Measurements from ENCODE around the gene EVI5.
A peak's percentile ranks its signal among the peaks of the same experiment; 100 is the strongest.

EVI5 gene

DNA sequence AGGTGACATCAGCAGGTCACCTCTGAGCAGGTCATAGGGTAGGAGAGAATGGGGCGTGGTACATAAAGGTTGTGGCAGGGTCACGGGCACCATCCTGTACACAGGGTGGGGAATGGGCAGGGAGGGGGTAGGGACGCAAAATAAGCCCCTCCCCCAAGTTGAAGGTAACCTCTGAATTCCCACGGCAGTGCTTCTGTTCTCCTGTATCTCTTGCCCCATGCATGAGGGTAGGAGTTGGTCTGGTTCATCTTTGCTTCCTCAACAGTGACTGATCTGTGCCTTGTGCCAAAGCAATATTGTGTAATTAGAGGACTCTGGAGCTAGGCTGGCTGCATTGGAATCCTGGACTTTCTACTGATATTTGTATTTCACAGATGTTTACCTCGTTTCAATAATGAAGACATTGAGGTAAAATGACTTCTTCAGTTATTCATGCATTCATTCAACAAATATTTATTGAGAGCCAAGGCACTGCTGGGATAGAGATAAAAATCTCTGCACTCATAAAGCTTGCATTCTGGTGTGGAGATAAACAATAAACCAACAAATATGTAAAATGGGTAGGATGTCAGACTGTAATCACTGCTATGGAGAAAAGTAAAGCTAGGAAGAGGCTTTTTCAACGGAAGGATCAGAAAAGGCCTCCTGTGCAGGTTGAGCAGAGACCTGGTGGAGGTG lies 279.8 kb downstream of the EVI5 start:
- peak in 1 of 2 donors; percentile 13 for DNase-seq

DNA sequence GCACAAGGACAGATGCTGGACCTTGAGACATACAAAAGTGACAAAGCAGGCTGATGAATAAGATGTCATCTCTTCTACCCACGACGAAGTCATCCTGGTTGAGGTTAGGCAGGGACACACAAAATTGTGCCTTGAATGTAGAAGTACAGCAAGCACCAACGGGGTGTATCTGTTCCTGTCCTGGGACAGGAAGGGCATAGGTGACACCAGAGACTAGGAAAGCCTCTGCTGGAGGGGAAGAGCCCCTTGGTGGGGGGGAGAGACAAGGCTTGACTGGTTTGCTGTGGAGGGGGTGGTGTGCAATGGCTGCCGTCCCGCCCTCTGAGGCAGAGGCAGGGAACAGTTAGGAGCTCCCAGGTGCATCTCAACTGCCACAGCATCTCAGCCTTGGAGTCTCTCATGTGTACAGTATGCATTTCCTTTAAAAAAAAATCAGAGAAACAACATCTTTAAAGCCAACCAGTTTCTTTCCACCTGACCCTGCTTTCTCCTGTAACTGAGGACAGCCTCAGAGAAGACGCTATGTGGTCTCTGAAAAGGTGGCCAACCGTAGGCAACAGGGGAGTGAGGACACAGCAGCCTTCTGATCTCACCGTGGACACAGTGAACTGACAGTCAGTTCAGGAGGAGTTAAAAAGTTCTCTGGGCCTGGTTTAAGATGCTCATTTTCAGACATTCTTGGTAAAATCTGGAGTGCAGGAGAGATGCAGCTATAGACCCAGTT lies 280.5 kb downstream of the EVI5 start:
- DNase-seq = peak in 1 of 2 donors; percentile 21

DNA sequence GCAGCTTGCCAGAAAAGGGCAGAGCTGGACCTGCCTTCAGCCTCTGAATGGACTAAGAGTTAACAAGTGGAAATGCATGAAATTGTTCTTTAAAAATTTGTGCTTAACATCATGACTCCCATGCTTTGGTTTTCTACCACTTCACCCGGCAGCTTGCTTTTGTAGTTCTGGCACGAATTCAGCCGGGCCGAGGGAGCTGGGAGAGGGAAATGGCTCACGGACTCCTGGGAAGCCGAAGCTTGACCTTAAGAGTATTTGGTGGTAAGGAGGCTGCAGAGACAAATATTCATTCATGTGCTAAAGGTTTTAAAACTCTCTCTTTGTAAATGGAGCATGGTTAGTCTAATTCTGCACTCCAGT lies 281.0 kb downstream of the EVI5 start:
- no peak for DNase-seq

DNA sequence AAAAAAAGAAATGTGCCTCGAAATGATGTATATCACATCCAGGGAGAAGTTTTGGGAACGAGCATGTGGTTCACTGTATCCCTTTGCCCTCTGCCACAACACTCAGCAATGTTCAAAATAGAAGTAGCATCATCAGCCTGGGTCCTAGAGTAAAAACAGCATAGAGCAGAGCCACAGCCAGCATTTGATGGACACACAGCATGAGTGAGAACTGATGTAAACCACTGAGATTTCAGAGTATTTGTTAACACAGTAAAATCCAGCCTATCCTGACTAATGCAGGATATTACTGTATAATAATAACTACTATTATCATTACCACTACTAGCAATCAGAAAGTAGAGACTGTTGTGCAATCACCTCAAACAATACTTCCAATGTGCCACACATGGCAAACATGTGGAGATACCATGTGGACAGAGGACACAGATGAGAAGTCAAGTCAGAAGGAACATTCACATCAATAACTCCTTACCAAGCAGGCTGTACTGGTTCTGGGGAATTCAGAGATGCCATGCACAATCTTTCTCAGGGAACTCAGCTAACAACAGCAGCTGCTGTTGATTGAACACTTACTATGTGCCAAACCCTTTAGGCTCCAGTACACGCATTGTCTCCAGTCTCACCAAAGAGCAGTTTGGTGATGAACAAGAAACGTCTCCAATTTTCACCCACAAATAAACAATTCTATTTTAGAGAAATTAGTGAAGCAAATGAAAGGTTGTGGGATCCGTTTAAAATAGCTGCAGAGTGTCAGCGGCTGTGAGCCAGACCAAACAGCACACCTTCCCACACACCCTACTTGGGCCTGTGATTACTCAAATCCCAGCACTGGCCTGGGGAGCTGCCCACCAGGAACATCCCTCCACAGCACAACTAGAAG lies 281.6 kb downstream of the EVI5 start:
- DNase-seq = no peak

DNA sequence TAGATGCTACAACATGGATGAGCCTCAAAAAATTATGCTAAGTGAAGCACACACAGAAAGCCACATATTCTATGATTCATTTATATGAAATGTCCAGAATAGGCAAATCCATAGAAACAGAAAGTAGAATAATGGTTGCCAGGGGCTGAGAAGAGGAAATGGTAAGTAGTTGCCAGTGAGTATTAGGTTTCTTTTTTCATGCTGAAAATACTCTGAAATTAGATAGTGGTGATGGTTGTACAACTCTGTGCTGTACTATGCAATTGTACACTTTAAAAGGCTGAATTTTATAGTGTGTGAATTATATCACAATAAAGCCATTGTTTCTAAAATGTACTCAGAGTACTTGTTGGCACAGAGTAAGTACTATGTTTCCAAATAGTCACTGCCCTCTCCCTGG lies 282.7 kb downstream of the EVI5 start:
- DNase-seq = peak; percentile 25 to 39

DNA sequence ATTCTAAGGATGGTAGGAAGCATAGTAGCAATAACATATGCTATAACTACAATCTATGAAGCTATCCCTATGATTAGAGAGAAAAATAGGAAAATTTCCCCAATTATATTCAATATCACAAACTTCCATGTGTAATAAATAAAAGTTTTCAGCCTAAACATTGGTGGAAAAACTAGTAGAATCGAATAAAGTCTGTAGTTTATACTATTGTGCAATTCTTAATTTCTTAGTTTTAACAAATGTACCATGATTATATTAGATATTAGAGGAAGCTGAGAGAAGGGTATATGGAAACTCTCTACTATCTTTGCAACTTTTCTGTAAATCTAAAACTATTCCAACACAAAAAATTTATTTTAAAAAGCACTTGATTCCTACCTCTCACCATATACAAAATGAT lies 284.4 kb downstream of the EVI5 start:
- DNase-seq = no peak

DNA sequence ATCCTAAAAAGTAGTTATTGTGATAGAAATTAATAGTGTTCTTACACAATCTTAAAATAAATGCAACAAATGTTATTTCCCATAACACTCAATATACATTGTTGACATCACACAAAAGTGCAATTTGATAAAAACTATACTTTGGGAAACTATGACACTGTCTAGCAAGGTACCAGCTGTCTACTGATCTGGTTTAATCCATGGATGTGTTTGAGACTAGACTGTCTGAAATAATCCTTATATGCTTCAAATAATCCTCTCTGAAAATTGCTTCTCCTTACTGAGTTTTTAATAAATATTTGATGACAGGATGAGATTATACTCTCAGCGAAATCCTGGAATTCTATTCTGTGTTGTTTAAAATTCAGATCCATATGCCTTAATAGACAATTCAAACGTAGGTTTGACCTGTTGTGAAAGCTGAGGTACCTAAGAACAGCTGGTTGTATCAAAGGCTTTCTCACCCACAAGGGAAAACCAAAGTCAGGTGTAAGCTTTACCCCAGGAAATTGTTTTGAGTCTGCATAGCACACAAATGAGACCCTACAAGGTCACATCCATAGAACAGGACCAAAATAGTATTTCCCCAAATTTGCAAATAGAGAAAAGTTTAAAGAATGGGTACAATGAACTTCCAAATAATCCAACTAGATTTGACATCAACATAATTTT lies 289.4 kb downstream of the EVI5 start:
- no peak for DNase-seq

DNA sequence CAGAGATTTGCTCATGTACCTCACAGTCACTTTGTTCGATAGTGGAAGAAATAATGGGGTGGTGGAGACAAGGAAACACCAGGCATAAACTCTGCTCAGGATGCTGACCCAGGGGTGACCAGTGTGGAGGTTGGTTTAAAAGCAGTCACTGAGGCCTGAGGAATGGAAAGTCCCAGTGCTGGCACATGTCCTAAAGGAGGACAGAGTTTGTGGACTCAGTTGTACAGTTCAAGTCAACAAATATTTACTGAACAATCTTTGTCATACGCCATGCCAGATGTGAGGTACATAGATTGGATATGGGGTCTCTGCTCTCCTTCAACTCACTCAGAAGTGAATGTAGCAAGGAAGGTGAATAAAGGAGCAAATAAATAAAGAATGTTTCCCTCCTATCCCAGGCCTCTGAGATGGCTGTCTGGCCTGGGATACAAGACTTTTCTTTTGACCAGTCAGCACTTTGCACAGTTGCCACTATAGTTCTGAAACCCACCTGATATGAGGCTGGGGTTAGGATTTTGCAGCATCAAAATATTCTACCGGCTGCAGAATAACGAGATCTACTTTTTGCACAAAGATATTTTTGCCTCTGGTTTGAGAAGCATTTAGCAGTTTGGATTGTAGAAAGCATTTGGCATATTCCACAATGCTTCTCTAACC lies 290.3 kb downstream of the EVI5 start:
- no peak for DNase-seq

DNA sequence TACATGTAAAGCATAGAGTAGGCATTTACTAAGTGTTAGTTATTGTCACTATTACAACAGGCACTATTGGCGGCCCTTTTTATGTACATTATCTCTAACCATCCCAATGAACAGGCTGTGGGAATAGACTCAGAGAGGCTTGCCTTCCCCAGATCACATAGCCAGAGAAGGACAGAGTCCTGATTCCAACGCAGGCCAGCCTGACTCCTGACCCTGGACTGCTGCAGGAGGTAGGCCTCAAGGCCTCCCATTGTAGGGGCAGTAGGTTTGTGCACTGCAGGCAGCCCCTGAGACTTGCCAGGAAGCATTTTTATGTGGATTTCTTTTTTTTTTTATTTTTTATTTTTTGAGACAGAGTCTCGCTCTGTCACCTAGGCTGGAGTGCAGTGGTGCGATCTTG lies 291.8 kb downstream of the EVI5 start:
- DNase-seq = no peak

DNA sequence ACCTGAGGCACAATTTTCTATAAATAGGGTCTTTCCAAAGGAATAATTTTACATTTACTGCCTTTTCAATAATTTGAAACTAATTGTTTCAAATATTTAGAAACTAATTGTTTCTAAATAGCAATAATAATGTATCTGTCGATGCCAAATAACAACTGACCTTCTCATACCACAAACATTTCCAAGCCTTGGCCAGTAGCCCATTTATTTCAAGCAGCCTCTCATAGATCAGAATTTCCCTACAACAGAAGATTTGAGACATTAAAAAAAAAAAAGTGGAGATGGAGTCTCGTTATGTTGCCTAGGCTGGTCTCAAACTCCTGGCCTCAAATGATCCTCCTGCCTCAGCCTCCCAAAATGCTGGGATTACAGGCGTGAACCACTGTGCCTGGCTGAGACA lies 296.1 kb downstream of the EVI5 start:
- no peak for DNase-seq

DNA sequence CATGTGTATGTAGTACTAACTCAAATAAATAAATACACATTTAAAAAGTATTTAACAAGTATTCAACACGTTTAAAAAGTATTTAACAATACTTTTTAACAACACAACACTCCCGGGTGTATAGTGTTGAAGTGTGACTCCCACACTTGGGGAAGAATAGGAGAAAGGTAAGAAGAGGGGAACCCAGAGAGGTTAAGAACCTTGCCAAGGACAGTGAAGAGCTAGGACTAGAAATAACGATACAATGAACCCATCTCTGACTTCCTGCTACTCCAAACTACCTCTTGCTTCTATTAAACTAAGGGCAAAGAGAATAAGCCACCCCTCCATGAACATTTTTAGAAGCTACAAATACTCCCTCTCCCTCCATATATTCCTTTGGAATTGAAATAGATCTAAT lies 296.5 kb downstream of the EVI5 start:
- DNase-seq = no peak

DNA sequence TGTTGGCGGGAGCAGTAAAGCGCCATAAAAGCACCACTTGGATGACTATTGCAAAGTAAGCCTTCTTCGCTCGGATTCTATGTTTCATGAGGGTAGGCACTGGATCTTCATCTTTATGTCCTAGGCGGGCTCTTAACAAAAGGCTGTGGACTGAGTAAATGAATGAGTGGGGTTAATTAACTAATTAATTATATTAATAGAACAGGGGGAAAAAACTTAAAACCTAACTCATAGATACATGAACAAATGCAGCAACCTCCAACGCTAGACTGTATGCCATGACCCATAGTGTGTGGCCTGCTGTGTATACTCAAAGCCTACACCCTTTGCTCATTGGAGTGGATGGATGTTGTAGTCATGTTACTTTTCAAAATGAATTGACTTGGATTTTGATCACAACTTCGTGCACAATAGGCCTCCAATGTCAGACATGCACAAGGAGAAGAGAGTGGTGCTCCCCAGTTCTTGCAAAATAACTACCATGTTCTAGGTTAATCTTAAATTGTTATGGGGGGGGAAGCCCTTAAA lies 297.8 kb downstream of the EVI5 start:
- no peak for DNase-seq

DNA sequence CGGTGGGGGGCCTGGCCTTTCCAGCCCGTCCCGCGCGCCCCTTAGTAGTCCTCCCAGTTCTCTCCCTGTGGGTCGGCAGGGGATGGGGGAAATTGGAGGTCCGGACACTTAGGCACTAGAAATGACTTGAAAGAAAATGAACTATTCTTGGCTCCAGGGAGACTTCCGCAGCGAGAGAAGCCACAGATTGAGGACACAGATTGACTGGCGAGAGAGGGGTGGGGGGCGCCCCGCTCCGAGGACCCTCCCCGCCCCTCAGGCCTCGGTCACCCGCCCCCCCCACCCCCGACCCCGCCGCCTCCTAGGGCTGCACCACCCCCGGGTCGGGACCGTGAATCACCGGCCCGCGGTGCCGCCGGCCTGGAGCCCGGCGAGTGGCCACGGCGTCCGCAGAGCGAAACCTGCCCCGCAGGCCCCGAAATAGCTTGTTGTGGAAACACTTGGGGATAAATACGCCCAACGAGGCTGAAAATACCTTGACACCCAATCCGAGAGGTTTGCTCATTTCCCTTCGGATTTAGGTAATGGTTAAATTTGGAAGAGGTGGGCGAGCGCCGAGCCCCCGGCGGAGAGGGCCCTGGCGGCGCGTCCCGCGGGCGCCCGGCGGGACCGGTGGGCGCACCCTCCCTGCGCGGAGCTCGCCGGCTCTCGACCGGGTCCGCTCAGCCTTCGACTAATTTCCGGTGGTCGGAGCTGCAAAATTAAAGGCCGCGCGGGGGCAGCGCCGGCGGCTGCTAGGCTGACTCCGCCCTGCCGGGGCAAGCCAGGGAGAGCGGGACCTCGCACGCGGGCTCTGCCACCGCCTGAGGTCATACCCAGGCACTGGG lies 298.4 kb downstream of the EVI5 start, which contains the start of gene GFI1:
Gene GFI1 (minus strand): TSS at position 675 of the 827 bp plus-strand sequence. CDS start 3,438 bp downstream, outside the sequence.
- DNase-seq = peak; percentile 40 to 41

DNA sequence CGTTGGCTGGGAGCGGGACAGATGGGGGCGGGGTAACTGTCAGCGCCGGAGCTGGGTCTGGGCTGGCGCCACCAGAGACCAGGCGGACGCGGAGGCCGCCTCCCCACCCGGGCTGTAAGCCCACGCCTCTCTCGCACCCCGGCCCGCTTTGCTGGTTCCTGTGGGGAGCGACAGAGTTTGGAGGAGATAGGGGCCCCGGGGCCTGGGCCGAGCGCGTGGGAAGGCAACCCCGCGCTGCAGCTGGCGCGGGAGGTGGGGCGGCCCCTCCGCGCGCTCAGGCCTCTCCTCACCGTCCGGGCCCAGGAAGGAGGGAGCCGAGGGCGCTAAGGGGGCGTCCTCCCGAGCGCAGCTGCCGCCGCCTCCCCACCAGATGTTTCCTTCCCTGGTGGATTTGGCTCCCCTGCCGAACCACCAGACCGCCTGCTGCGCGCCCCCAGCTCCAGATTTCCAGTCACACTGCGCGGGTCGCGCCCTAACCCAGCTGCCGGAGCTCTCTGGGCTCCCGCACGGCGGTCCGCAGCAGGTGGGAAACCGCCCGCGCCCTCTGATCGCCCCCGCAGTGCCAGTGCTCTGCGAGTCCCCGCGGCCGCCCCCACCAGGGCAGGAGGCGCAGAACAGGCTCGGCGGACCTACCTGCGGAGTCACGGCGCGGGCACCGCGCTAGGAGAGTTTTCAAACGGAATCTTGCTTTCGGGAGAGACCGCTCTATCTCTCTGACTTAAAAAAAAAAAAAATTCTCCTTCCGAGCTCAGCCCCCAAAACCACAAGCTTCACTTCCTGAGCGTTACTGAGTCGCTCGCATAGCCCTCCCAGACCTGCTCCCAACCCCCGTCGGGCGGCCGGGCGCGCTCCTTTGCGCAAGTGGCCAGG lies 299.3 kb downstream of the EVI5 start:
- DNase-seq = no peak

DNA sequence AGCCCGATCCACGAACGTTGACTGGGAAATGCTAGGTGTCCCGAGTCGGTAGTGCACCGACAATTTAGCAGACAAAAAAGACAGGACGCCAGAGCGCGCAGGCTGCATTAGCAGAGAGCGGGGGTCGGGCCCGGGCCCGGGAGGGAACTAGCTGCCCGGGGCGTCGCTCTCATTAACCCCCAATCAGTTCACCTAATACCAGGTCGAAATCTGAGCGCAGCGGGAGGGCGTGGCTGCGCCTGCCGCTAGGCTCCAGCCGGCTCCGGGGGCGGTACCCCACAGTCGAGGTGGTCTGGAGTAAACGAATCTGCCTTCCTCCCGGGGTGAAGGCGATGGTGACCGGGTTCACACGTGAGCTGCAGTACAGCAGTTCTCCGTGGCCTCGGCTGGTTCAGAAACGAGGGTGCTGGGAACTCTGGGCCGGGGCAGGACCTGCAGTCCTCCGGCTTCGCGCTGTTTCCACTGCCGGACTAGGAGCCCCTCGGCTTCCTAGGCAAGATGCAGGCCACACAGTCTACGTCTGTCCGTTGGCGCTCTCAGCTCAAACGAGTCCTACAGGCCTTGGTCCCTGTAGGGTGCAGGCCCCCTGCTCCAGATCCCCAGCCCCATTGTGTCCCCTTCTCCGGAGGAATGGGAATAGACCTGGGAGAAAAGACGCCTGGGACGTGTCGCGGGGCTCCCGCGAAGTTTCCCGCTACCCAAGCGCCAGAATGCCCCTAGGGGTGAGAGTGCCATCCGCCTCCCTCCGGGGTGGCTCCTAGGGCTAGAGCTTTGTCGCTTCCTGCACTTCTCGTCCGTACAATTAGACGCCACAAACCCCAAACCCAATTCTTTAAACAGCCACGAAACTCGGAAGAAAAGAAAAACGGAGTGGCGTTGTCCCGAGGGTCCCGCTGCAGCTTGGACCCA lies 300.2 kb downstream of the EVI5 start:
- no peak for DNase-seq

DNA sequence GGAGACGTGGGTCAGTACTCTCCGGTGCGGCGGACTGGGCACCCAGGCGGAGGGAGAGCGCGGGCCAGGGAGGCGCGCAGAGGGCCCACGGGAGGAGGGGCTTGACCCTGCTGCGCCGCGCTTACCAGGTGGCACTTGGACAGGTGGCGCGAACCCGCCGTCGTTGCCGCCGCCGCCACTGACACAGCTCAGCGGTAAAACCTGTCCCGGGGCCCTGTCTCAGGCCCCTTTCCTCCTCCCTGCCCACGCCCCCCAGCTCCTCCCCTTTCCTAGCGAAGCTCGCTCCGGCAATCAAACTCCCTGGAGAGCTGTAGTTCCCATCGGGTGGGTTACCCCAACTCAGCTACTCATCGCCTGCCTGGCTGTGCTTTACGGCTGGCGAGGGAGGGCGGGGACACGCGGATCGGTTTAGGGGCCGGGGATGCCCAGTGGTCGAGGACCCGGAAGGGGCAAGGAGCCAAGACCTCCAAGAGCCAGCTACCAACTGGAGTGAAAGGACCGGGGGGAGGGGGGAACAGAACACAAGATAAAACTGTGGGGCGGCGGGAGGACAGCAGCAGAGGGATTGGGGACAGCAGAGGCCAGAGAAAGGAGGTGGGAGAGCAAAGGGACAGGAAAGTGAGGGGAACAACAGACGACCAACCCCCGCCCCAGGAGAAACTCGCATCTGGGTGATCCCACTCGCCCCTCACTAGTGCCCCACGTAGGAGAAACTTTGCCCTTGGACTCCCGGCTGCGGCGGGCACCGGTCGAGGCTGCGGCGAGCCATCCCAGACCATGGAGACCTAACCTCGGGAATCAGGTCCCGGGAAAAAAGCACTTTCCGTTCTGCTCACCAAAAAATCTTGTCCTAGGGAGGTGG lies 301.1 kb downstream of the EVI5 start:
- no peak for DNase-seq

DNA sequence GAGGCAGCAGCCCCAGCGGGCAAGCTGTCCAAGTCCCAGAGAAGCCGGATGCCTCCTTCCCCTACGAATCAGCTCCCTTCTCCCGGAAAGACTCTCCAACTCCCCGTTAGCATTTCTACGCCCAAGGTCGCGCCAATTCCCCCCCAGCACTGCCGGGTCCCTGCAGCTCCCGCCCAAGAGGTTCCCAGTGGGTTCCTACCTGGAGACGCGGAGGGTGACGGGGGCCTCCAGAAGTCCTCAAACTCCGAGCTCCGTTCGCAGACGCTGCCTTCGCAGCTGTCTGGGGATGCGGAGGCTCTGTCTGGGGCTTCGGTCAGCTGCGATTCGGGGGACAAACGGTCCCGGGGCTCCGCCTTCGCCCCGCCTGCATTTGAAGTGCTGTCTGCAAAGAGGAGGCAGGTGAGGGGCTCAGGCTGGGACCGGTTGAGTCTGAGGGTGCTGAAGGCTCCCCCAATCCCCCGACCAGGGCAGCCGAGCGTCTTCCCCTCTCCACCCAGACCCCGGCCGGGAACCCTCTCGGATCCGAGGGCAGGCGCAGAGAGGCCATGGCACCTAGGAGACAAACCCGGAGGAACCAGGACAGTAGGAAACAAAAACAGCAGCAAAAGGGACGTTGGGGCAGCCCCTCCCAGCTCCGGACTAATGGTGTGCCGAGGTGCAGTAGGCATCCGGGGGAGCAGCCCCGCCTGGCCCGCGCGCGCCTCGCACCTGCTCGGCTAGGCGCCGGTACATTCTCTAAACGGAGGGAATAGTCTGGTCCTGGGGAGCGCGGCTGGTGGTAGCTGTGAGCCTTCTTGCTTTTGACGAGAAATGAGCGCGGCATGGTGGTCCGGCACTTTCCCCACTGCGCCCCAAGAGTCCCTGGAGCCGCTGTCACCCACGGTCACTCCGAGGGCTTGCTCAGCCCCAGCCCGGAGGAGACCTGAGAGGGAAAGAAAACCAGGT lies 302.0 kb downstream of the EVI5 start:
- DNase-seq = no peak
